Heart left ventricle (tissue), 16 donors: ENCODE results near the gene ISOC2. TPM values are rescaled to one million over a fixed set of nuclear protein-coding genes. Genes with fewer than 3 reads are reported as not detected.
"Not testable (repeated sequence)": the region's sequence is repeated elsewhere in the genome, so short reads cannot be mapped to it uniquely, and the experiment has no call there.

Experiments used
- ATAC-seq, 4 donors: fragments of 200-7000 bp; cut with Tn5 transposase; one replicate each; pipeline ENCODE4 v1.9.1; 2020 to 2022; ENCODE audit warnings: moderate library complexity in 4 of 4, mild to moderate bottlenecking in 3 of 4, moderate number of reproducible peaks in 1 of 4
- DNase-seq, 5 donors: peaks; one replicate each; pipeline ENCODE4 v3.0.0-alpha.2; 2020
- H3K27ac ChIP-seq, 12 donors: fragments of 200-600 bp; sonication (generic) in 4 of 12; one replicate each; pipeline versions ENCODE4 v1.5.0 to v1.8.0; 2016 to 2022; ENCODE audit warnings: mild to moderate bottlenecking in 2 of 12
- H3K27me3 ChIP-seq, 9 donors: fragments of 200-600 bp; sonication (generic) in 2 of 9; one replicate each; pipeline versions ENCODE4 v1.5.1 to v1.8.0; 2016 to 2022; ENCODE audit warnings: mild to moderate bottlenecking in 3 of 9
- H3K36me3 ChIP-seq, 9 donors: fragments of 200-600 bp; sonication (generic) in 2 of 9; one replicate each; pipeline versions ENCODE4 v1.5.0 to v1.8.0; 2018 to 2022; ENCODE audit warnings: mild to moderate bottlenecking in 2 of 9
- H3K4me1 ChIP-seq, 12 donors: fragments of 200-600 bp; sonication (generic) in 4 of 12; one replicate each; pipeline versions ENCODE4 v1.5.0 to v1.8.0; 2016 to 2022; ENCODE audit warnings: mild to moderate bottlenecking in 3 of 12
- H3K4me3 ChIP-seq, 12 donors: fragments of 200-600 bp; sonication (generic) in 4 of 12; one replicate each; pipeline versions ENCODE4 v1.5.0 to v1.8.0; 2017 to 2022; ENCODE audit warnings: mild to moderate bottlenecking in 9 of 12, moderate library complexity in 4 of 12
- H3K9me3 ChIP-seq, 12 donors: fragments of 200-600 bp; sonication (generic) in 4 of 12; one replicate each; pipeline versions ENCODE4 v1.5.0 to v1.8.0; 2016 to 2022; ENCODE audit warnings: mild to moderate bottlenecking in 1 of 12
- POLR2A ChIP-seq, 2 donors: fragments of 450-650 bp; IDR thresholded peaks; one replicate each; pipeline ENCODE4 v1.6.1; 2017; ENCODE audit warnings: antibody characterized with exemption in 2 of 2, mild to moderate bottlenecking in 2 of 2, moderate library complexity in 2 of 2
- WGBS, 4 donors: extraction: QIAGEN DNeasy Blood & Tissue Kit in 2 of 4; methylation state at CpG; one replicate each; pipeline versions ENCODE4 v1.1.5 to v1.1.7; 2013 to 2018; 5-methylcytosine and 5-hydroxymethylcytosine counted together
- intact Hi-C, 10 donors: fragments of 100-400 bp; cut with DNase I; formaldehyde crosslinking; loops; one replicate each; pipeline versions ENCODE4 v1.11.1 to v1.14.2; 2022
- polyA plus RNA-seq, 2 donors: library from polyadenylated mRNA; stranded (reverse); fragments of 200-250 nt; gene quantifications; one replicate each; pipeline ENCODE4 v1.2.3, GENCODE V29; 2013
- total RNA-seq, 9 donors: library from RNA; depleted of rRNA in 2 of 9; stranded (reverse); fragments of >200 nt in 2 of 9; fragmentation: NEBNext Ultra II Directional in 3 of 9; extraction: Animal tissue kit (Norgen Biotek cat#: 25700) in 3 of 9; gene quantifications; one replicate each; pipeline versions ENCODE4 v1.1.0 to v1.2.4, GENCODE V29; 2016 to 2023
- TF ChIP-seq, protein P1 (sequence below), 12 donors: fragments of 200-600 bp; sonication (generic) in 4 of 12; IDR thresholded peaks; one replicate each; pipeline versions ENCODE4 v1.5.0 to v1.8.0; 2018 to 2022; ENCODE audit warnings: antibody characterized with exemption in 12 of 12, mild to moderate bottlenecking in 5 of 12
- donor health status: ischemic (EF 13 %, LVEDD 7.1; RV severe dilation, severe dysfunction).
- donor health status: healthy with polysubstance abuse.
- donor health status: DM: no; HTN: yes; CAD: no.
- donor health status: DM: no; HTN: no; CAD: no.
- donor health status: ischemic (EF 25% LVEDD 6.9; RV normal size, moderate dysfunction).
- donor health status: ischemic (EF 25% LVEDD 5.7; RV mildly dilated, moderate dysfunction).
- donor health status: healthy.
- donor health status: DM: yes; HTN: yes; CAD: no.
- donor health status: ischemic (EF 35%, LVEDD 5.7; RV mildly dilated, moderate dysfunction).
- donor health status: nonischemic (EF 11% LVEDD 7.7; RV severe dilation, severe dysfunction).
- donor health status: DM: yes; HTN: yes; CAD: no.
- donor health status: PGD.
- donor health status: ischemic (EF 29% LVEDD 5.4; RV normal size, mild dysfunction).
- donor health status: nonischemic (EF 23%, LVEDD 6.1; RV moderate dilation, normal function).

ISOC2 gene
- total and polyA plus RNA-seq, 11 donors: 36.9 to 102 (median 51.1) TPM

DNA sequence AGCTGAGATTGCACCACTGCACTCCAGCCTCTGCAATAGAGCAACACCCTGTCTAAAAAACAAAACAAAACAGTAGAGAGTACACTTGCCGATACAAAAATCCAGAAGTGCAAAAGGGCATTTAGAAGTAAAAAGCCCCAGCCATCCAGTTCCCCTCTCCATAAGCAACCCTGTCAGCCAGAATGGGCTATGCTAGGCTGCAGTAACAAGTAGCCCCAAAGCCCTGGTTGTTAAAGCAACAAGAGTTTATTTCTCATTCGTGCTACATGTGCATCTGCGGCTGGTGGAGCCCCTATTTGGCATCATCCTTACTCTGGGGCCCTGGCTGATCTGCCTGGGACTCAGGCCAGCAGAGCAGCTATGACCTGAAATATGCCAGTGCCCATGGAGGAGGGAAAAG lies 36.9 kb downstream of the ISOC2 start:
- no peak for DNase-seq
- H3K36me3 ChIP-seq: no peaks in the 10 kb centered on the region
- no peaks in the 10 kb centered on the region for H3K9me3 ChIP-seq
- H3K4me3 ChIP-seq: no peak overlapping the region
- WGBS, 4 donors: 60 to 82% (median 76%) methylated on average over 3 of the region's 3 CpGs
- H3K4me1 ChIP-seq: no peaks in the 10 kb centered on the region
- peaks cover 0 to 22% (median 4%) of the 10 kb centered on the region in 9 donors for H3K27me3 ChIP-seq
- no peak for TF ChIP-seq POLR2A (IDR thresholded peaks at IDR 0.05)
- TF ChIP-seq, protein P1, sequence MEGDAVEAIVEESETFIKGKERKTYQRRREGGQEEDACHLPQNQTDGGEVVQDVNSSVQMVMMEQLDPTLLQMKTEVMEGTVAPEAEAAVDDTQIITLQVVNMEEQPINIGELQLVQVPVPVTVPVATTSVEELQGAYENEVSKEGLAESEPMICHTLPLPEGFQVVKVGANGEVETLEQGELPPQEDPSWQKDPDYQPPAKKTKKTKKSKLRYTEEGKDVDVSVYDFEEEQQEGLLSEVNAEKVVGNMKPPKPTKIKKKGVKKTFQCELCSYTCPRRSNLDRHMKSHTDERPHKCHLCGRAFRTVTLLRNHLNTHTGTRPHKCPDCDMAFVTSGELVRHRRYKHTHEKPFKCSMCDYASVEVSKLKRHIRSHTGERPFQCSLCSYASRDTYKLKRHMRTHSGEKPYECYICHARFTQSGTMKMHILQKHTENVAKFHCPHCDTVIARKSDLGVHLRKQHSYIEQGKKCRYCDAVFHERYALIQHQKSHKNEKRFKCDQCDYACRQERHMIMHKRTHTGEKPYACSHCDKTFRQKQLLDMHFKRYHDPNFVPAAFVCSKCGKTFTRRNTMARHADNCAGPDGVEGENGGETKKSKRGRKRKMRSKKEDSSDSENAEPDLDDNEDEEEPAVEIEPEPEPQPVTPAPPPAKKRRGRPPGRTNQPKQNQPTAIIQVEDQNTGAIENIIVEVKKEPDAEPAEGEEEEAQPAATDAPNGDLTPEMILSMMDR (IDR thresholded peaks at IDR 0.05): no peak
- ATAC-seq: no peak
- intact Hi-C loops: no loop called here
- H3K27ac ChIP-seq: no peak overlapping the region

DNA sequence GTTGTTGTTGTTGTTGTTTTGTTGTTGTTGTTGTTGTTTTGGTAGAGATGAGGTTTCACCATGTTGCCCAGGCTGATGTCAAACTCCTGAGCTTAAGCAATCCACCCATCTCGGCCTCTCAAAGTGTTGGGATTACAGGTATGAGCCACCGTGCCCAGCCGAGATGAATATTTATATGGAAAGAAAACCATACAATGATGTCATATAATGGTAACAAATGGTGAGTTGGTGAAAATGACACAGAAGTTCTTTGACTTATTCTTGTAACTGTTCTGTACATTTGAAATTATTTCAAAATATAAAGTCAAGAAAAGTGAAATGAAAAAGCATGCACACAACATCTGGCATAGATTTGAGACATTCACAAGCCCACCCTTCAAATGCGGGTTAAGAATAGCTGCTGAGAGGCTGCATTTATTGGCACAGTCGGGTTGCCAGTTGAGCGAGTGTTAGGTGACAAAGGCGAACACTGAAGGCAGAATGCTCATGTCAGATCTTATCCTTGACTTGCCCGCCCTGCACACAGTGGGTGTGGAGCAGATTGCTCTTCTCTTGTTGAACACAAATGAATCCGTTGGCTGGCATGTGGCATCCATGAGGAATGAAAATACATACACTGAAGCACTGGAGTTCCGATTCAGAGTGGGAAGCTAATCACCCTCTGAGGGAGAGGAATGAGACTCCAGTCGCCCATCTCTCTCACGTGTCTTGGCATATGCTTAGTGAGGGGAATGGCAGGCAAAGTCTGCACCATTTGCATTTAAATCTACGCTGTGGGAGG lies 38.0 kb downstream of the ISOC2 start:
- Histone ChIP-seq H3K27ac (no peak overlapping the region), H3K4me3 (no peak overlapping the region), H3K36me3 (no peaks in the 10 kb centered on the region), H3K27me3 (peaks cover 0 to 22% (median under 1%) of the 10 kb centered on the region in 9 donors), H3K4me1 (no peaks in the 10 kb centered on the region), H3K9me3 (no peaks in the 10 kb centered on the region)
- DNase-seq (no peak), ATAC-seq (peak in 2 of 4 donors; percentile 31 to 73)
- 42 to 64% (median 53%) methylated on average over 13 of the region's 13 CpGs for WGBS, 4 donors
- intact Hi-C loops: no loop called here
- TF ChIP-seq, protein P1 (IDR thresholded peaks at IDR 0.05): no peak
- no peak for TF ChIP-seq POLR2A (IDR thresholded peaks at IDR 0.05)

DNA sequence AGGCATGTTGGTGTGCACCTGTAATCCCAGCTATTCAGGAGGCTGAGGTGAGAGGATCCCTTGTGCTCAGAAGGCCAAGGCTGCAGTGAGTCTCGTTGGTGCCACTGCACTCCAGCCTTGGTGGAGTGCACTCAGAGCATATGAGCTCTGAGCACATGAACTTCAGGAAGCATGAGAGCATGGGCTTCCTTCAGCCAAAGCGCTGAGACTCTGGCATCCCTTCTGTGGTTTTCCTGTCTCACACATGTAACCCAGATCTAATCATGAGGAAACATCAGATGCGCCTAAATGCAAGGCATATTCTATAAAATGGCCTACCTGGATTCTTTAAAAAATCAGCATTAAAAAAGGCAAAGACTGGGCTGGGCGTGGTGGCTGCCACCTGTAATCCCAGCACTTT lies 40.2 kb downstream of the ISOC2 start:
- 51 to 63% (median 59%) methylated on average over 4 of the region's 4 CpGs for WGBS, 4 donors
- DNase-seq, intact Hi-C loops, H3K9me3 ChIP-seq, ATAC-seq, H3K4me1 ChIP-seq, H3K36me3 ChIP-seq, H3K27ac ChIP-seq, H3K4me3 ChIP-seq: not testable (repeated sequence)
- H3K27me3 ChIP-seq: peaks cover 0 to 23% (median 0%) of the 10 kb centered on the region in 9 donors

DNA sequence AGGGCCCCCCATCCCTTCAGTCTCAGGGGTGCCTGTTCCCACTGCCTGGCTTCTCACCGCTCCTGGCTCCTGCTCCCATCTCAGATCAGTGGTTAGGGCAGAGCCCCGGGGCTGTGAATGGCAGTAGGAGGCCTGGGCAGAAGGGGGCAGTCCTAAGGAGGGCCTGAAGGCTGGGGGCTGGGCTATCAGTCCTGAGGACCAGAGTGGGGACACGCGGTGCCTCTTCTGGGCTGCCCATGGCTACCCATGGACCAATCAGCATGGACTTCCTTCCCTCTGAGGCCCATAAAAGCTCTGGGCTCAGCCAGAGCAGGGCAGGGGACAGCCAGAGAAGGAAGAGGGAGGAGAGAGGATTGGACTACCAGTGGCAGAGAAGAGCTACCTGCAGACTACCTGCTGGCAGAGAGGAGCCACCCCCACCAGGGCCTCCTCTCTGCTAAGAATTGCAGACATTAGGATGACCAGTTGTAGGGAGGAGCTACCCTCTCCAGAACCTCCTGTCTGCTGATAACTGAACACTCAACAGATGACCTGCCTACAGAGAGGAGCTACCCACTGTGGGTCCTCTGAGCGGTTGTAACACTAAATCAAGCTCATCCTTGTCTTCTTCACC lies 41.7 kb downstream of the ISOC2 start:
- H3K27ac ChIP-seq: no peak overlapping the region

More for the DNA sequence above, 41.7 kb downstream of the ISOC2 start:
- DNase-seq (peak in 1 of 5 donors; percentile 4), ATAC-seq (no peak)
- no peak overlapping the region for H3K4me3 ChIP-seq
- TF ChIP-seq POLR2A (IDR thresholded peaks at IDR 0.05): no peak
- TF ChIP-seq, protein P1 (IDR thresholded peaks at IDR 0.05): no peak
- intact Hi-C loops: loop anchor here in 8 of 10 donors (2.0 to 10.0 kb wide), 4 partner anchors 115 to 279 kb away; partner anchors contain the start of gene TNNT1 (in 1 of the 8)
- WGBS, 4 donors: 76 to 82% (median 79%) methylated on average over 3 to 5 of the region's 5 CpGs
- H3K4me1 ChIP-seq: no peaks in the 10 kb centered on the region
- H3K36me3 ChIP-seq: no peaks in the 10 kb centered on the region
- H3K27me3 ChIP-seq: peaks cover 0 to 20% (median 0%) of the 10 kb centered on the region in 9 donors
- H3K9me3 ChIP-seq: no peaks in the 10 kb centered on the region
